Measurements from ENCODE around the gene MRPL12.

GRCh38 chr17:81688616-81689015 lies 14.6 kb upstream of the MRPL12 start:
- TF ChIP-seq, protein P1, sequence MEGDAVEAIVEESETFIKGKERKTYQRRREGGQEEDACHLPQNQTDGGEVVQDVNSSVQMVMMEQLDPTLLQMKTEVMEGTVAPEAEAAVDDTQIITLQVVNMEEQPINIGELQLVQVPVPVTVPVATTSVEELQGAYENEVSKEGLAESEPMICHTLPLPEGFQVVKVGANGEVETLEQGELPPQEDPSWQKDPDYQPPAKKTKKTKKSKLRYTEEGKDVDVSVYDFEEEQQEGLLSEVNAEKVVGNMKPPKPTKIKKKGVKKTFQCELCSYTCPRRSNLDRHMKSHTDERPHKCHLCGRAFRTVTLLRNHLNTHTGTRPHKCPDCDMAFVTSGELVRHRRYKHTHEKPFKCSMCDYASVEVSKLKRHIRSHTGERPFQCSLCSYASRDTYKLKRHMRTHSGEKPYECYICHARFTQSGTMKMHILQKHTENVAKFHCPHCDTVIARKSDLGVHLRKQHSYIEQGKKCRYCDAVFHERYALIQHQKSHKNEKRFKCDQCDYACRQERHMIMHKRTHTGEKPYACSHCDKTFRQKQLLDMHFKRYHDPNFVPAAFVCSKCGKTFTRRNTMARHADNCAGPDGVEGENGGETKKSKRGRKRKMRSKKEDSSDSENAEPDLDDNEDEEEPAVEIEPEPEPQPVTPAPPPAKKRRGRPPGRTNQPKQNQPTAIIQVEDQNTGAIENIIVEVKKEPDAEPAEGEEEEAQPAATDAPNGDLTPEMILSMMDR (IDR thresholded peaks at IDR 0.05): no peak
- TF ChIP-seq POLR2A (IDR thresholded peaks at IDR 0.05): no peak
